ENCODE results near the gene HIGD1B.
A peak's percentile ranks its signal among the peaks of the same experiment; 100 is the strongest.

HIGD1B gene

GRCh38 chr17:44865231-44865660, 17.6 kb downstream of the HIGD1B start:
- no peak for TF ChIP-seq ZBTB7A (IDR thresholded peaks at IDR 0.05; ENCODE audit: low read depth)
- TF ChIP-seq TAF1 (IDR thresholded peaks at IDR 0.05; ENCODE audit: low read depth): no peak
- peak; percentile 47 for TF ChIP-seq RAD21 (IDR thresholded peaks at IDR 0.05; ENCODE audit: low read depth)

GRCh38 chr17:44865931-44866330, 18.2 kb downstream of the HIGD1B start:
- TF ChIP-seq FOXM1 (IDR thresholded peaks at IDR 0.05; ENCODE audit: borderline replicate concordance, low read depth): no peak
- no peak for TF ChIP-seq YY1 (IDR thresholded peaks at IDR 0.05; ENCODE audit: low read depth)
- TF ChIP-seq EGR1 (IDR thresholded peaks at IDR 0.05): no peak
- no peak for TF ChIP-seq USF1 (IDR thresholded peaks at IDR 0.05)
- no peak for TF ChIP-seq NFIC (IDR thresholded peaks at IDR 0.05)
- no peak for TF ChIP-seq CREB1 (IDR thresholded peaks at IDR 0.05; ENCODE audit: low read depth)
- no peak for TF ChIP-seq TAF1 (IDR thresholded peaks at IDR 0.05; ENCODE audit: low read depth)
- no peak for TF ChIP-seq TEAD4 (IDR thresholded peaks at IDR 0.05)

GRCh38 chr17:44867841-44868240, 20.2 kb downstream of the HIGD1B start:
- TF ChIP-seq CEBPB (IDR thresholded peaks at IDR 0.05) (no peak), TEAD4 (IDR thresholded peaks at IDR 0.05) (no peak), TAF1 (IDR thresholded peaks at IDR 0.05; ENCODE audit: low read depth) (no peak), MAX (IDR thresholded peaks at IDR 0.05) (no peak), USF1 (IDR thresholded peaks at IDR 0.05) (no peak), EP300 (IDR thresholded peaks at IDR 0.05; ENCODE audit: borderline replicate concordance) (no peak), EGR1 (IDR thresholded peaks at IDR 0.05) (no peak)

GRCh38 chr17:44871556-44871955, 23.9 kb downstream of the HIGD1B start:
- TF ChIP-seq TEAD4 (IDR thresholded peaks at IDR 0.05) (no peak), TAF1 (IDR thresholded peaks at IDR 0.05; ENCODE audit: low read depth) (no peak), USF1 (IDR thresholded peaks at IDR 0.05) (no peak), TCF12 (IDR thresholded peaks at IDR 0.05; ENCODE audit: low read depth) (no peak), CEBPB (IDR thresholded peaks at IDR 0.05) (no peak), EP300 (IDR thresholded peaks at IDR 0.05; ENCODE audit: borderline replicate concordance) (no peak), FOXM1 (IDR thresholded peaks at IDR 0.05; ENCODE audit: borderline replicate concordance, low read depth) (no peak), EGR1 (IDR thresholded peaks at IDR 0.05) (no peak), RAD21 (IDR thresholded peaks at IDR 0.05; ENCODE audit: low read depth) (no peak)

- TF ChIP-seq NFIC (IDR thresholded peaks at IDR 0.05) (peak; percentile 94), CREB1 (IDR thresholded peaks at IDR 0.05; ENCODE audit: low read depth) (no peak), TCF12 (IDR thresholded peaks at IDR 0.05; ENCODE audit: low read depth) (peak; percentile 55; the same call in 1 of the 2 replicates), EP300 (IDR thresholded peaks at IDR 0.05; ENCODE audit: borderline replicate concordance) (peak; percentile 14; the same call in 1 of the 2 replicates), REST (IDR thresholded peaks at IDR 0.05; ENCODE audit: low read depth) (no peak), ZBTB7A (IDR thresholded peaks at IDR 0.05; ENCODE audit: low read depth) (peak; percentile 62; the same call in 1 of the 2 replicates)
Observed at GRCh38 chr17:44872131-44872768, 24.6 kb downstream of the HIGD1B start.

- TF ChIP-seq YY1 (IDR thresholded peaks at IDR 0.05; ENCODE audit: low read depth): no peak
- no peak for TF ChIP-seq EGR1 (IDR thresholded peaks at IDR 0.05)
- TF ChIP-seq TEAD4 (IDR thresholded peaks at IDR 0.05): no peak
- TF ChIP-seq USF1 (IDR thresholded peaks at IDR 0.05): no peak
- TF ChIP-seq NFIC (IDR thresholded peaks at IDR 0.05): no peak
- no peak for TF ChIP-seq RAD21 (IDR thresholded peaks at IDR 0.05; ENCODE audit: low read depth)
- no peak for TF ChIP-seq CREB1 (IDR thresholded peaks at IDR 0.05; ENCODE audit: low read depth)
- TF ChIP-seq TAF1 (IDR thresholded peaks at IDR 0.05; ENCODE audit: low read depth): no peak
- TF ChIP-seq FOXM1 (IDR thresholded peaks at IDR 0.05; ENCODE audit: borderline replicate concordance, low read depth): no peak
Observed at GRCh38 chr17:44875761-44876160, 28.1 kb downstream of the HIGD1B start.

- no peak for TF ChIP-seq FOXM1 (IDR thresholded peaks at IDR 0.05; ENCODE audit: borderline replicate concordance, low read depth)
- TF ChIP-seq NFIC (IDR thresholded peaks at IDR 0.05): no peak
- TF ChIP-seq CREB1 (IDR thresholded peaks at IDR 0.05; ENCODE audit: low read depth): no peak
- TF ChIP-seq MAX (IDR thresholded peaks at IDR 0.05): no peak
- TF ChIP-seq TAF1 (IDR thresholded peaks at IDR 0.05; ENCODE audit: low read depth): no peak
- no peak for TF ChIP-seq EGR1 (IDR thresholded peaks at IDR 0.05)
- no peak for TF ChIP-seq RAD21 (IDR thresholded peaks at IDR 0.05; ENCODE audit: low read depth)
- no peak for TF ChIP-seq TEAD4 (IDR thresholded peaks at IDR 0.05)
- TF ChIP-seq CEBPB (IDR thresholded peaks at IDR 0.05): no peak
- TF ChIP-seq EP300 (IDR thresholded peaks at IDR 0.05; ENCODE audit: borderline replicate concordance): no peak
- TF ChIP-seq REST (IDR thresholded peaks at IDR 0.05; ENCODE audit: low read depth): no peak
- TF ChIP-seq USF1 (IDR thresholded peaks at IDR 0.05): no peak
- no peak for TF ChIP-seq ZBTB7A (IDR thresholded peaks at IDR 0.05; ENCODE audit: low read depth)
- TF ChIP-seq TCF12 (IDR thresholded peaks at IDR 0.05; ENCODE audit: low read depth): no peak
- no peak for TF ChIP-seq YY1 (IDR thresholded peaks at IDR 0.05; ENCODE audit: low read depth)
Observed at GRCh38 chr17:44877121-44877520, 29.4 kb downstream of the HIGD1B start.
